Panc1 (cell line): ENCODE measurements around the gene DPYD. TPM values are rescaled to one million over a fixed set of nuclear protein-coding genes. Genes with fewer than 3 reads are reported as not detected.

Source experiments
- ATAC-seq: fragments of 200-7000 bp; cut with Tn5 transposase; 2 replicates; pipeline ENCODE4 v1.9.1; 2020; ENCODE audit warnings: mild to moderate bottlenecking, moderate library complexity
- BruUV-seq: library from RNA; stranded (reverse); fragments of 400-500 nt; replicated peaks from 2 replicates; lab custom pipeline; 2021; lab: Mats Ljungman, UMichigan
- CTCF ChIA-PET: fragments of 300-600 bp; sonication (Branson Sonifier 250); formaldehyde crosslinking; loops from one replicate; lab custom pipeline; 2022; ENCODE audit warnings: antibody characterized with exemption; lab: Charles Lee
- POLR2A ChIA-PET: fragments of 300-600 bp; sonication (Branson Sonifier 250); formaldehyde crosslinking; loops from one replicate; lab custom pipeline; 2022; ENCODE audit warnings: antibody characterized with exemption; lab: Charles Lee
- DNase-seq: peaks from one replicate; pipeline ENCODE4 v3.0.0-alpha.2; 2010; ENCODE audit warnings: low read depth, low spot score
- H3K27ac ChIP-seq: 2 replicates; pipeline ENCODE4 v1.5.1; 2011; ENCODE audit warnings: mild to moderate bottlenecking, low read length, inconsistent platforms
- H3K27me3 ChIP-seq: fragments of 200-500 bp; sonication (Bioruptor generic); 2 replicates; pipeline ENCODE4 v1.6.0; 2014; ENCODE audit warnings: low read length, inconsistent platforms; ENCODE audit not compliant: control insufficient read depth, insufficient read depth
- H3K36me3 ChIP-seq: fragments of 200-500 bp; sonication (Bioruptor generic); 2 replicates; pipeline ENCODE4 v1.5.1; 2014; ENCODE audit warnings: inconsistent platforms, mild to moderate bottlenecking, low read length, moderate library complexity; ENCODE audit not compliant: control insufficient read depth, insufficient read depth
- H3K4me1 ChIP-seq: 2 replicates; pipeline ENCODE4 v1.5.1; 2011; ENCODE audit warnings: inconsistent platforms, mild to moderate bottlenecking, low read length, moderate library complexity; ENCODE audit not compliant: control insufficient read depth, insufficient read depth
- H3K4me3 ChIP-seq, 2 experiments: 2 replicates each; pipeline ENCODE4 v1.5.1; 2011 to 2012; ENCODE audit warnings: low read depth in 2 of 2, low read length in 2 of 2, mild to moderate bottlenecking in 2 of 2, inconsistent platforms in 1 of 2, moderate library complexity in 1 of 2
- H3K9me3 ChIP-seq: fragments of 200-500 bp; sonication (Bioruptor generic); 2 replicates; pipeline ENCODE4 v1.5.1; 2014; ENCODE audit warnings: low read depth, mild to moderate bottlenecking, inconsistent platforms, low read length, moderate library complexity; ENCODE audit not compliant: control insufficient read depth, insufficient read depth
- POLR2AphosphoS5 ChIP-seq: IDR thresholded peaks from 2 replicates; pipeline ENCODE4 v1.6.1; 2012; ENCODE audit warnings: mild to moderate bottlenecking, low read depth, low read length, moderate library complexity
- SIN3A ChIP-seq: IDR thresholded peaks from 2 replicates; pipeline ENCODE4 v1.6.1; 2012; ENCODE audit warnings: low read depth, mild to moderate bottlenecking, low read length, moderate library complexity, borderline replicate concordance; ENCODE audit not compliant: insufficient read depth
- TCF7L2 ChIP-seq: IDR thresholded peaks from 2 replicates; pipeline ENCODE4 v1.6.1; 2011; ENCODE audit warnings: mild to moderate bottlenecking, low read depth, low read length, inconsistent platforms
- in situ Hi-C: cut with HindIII; loops from 2 replicates; pipeline ENCODE4 v1.10.0; 2016; ENCODE audit warnings: low sequenced_read_pairs, low pct_unique_long_range_greater_than_20kb
- intact Hi-C: fragments of 100-400 bp; cut with micrococcal nuclease; formaldehyde crosslinking; loops from one replicate; pipeline ENCODE4 v1.10.0; 2022; ENCODE audit not compliant: unreplicated experiment
- total RNA-seq: library from RNA; stranded (reverse); gene quantifications from one replicate; pipeline ENCODE4 v1.2.1, GENCODE V29; 2021; ENCODE audit not compliant: unreplicated experiment
- TF ChIP-seq, protein P1 (sequence below), 2 experiments: IDR thresholded peaks; 2 replicates each; pipeline ENCODE4 v1.6.1; 2011 to 2012; ENCODE audit warnings: low read depth in 2 of 2, control low read depth in 1 of 2, low read length in 1 of 2, mild to moderate bottlenecking in 1 of 2, moderate library complexity in 1 of 2; ENCODE audit not compliant: insufficient read depth in 1 of 2
- TF ChIP-seq, protein P2 (sequence below): fragments of 450-650 bp; IDR thresholded peaks from 2 replicates; pipeline ENCODE4 v1.5.1; 2017; ENCODE audit warnings: mild to moderate bottlenecking

Gene DPYD
- total RNA-seq, 1 experiment from 2014 or later: 2.0 TPM

DNA sequence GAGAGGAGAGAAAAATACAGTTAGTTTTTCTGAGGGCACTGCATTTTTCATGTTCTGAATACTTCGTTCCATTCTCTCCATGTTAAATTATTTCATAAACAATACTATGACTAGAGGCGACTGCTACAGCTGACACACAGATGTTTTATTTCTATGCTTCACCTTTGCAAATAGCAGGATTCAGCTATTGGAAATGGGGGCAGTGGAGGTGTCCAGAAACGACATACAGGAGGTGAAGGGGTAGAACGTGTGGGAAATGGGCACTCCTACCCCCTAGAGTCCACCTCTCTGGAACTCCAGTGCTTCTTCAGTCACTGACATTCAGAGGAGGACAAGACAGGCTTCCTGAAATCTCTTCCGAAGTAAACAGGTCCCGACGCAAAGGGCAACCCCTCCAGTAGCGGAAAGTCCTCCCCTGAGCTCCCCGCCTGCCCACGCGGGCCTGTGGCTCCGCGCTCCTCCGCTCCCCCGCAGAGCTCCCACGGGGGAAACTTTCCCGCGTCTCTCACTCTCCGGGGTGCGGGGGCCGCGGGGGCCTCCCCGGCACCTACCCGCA lies 480 bp downstream of the DPYD start:
- H3K9me3 ChIP-seq: no peaks in the 10 kb centered on the region
- DNase-seq (no peak), ATAC-seq (peak; percentile 61)
- 0 out of 2 replicates have a peak overlapping the region, but pooled peaks have one; percentile 29 for H3K27ac ChIP-seq
- ChIA-PET POLR2A (no interaction called here), CTCF (no interaction called here)
- H3K4me1 ChIP-seq: no peaks in the 10 kb centered on the region; the same call in 1 of the 2 replicates
- H3K27me3 ChIP-seq: no peaks in the 10 kb centered on the region
- no TSS peak for BruUV-seq
- TF ChIP-seq POLR2AphosphoS5 (no peak), TCF7L2 (no peak), SIN3A (no peak)
- TF ChIP-seq, protein P1, sequence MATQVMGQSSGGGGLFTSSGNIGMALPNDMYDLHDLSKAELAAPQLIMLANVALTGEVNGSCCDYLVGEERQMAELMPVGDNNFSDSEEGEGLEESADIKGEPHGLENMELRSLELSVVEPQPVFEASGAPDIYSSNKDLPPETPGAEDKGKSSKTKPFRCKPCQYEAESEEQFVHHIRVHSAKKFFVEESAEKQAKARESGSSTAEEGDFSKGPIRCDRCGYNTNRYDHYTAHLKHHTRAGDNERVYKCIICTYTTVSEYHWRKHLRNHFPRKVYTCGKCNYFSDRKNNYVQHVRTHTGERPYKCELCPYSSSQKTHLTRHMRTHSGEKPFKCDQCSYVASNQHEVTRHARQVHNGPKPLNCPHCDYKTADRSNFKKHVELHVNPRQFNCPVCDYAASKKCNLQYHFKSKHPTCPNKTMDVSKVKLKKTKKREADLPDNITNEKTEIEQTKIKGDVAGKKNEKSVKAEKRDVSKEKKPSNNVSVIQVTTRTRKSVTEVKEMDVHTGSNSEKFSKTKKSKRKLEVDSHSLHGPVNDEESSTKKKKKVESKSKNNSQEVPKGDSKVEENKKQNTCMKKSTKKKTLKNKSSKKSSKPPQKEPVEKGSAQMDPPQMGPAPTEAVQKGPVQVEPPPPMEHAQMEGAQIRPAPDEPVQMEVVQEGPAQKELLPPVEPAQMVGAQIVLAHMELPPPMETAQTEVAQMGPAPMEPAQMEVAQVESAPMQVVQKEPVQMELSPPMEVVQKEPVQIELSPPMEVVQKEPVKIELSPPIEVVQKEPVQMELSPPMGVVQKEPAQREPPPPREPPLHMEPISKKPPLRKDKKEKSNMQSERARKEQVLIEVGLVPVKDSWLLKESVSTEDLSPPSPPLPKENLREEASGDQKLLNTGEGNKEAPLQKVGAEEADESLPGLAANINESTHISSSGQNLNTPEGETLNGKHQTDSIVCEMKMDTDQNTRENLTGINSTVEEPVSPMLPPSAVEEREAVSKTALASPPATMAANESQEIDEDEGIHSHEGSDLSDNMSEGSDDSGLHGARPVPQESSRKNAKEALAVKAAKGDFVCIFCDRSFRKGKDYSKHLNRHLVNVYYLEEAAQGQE (IDR thresholded peaks at IDR 0.05; ENCODE audit: insufficient read depth in 1 of 2, low read depth in 2 of 2, low read length in 1 of 2): no peak
- TF ChIP-seq, protein P2, sequence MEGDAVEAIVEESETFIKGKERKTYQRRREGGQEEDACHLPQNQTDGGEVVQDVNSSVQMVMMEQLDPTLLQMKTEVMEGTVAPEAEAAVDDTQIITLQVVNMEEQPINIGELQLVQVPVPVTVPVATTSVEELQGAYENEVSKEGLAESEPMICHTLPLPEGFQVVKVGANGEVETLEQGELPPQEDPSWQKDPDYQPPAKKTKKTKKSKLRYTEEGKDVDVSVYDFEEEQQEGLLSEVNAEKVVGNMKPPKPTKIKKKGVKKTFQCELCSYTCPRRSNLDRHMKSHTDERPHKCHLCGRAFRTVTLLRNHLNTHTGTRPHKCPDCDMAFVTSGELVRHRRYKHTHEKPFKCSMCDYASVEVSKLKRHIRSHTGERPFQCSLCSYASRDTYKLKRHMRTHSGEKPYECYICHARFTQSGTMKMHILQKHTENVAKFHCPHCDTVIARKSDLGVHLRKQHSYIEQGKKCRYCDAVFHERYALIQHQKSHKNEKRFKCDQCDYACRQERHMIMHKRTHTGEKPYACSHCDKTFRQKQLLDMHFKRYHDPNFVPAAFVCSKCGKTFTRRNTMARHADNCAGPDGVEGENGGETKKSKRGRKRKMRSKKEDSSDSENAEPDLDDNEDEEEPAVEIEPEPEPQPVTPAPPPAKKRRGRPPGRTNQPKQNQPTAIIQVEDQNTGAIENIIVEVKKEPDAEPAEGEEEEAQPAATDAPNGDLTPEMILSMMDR: no peak
- peak overlapping the region; percentile 67 to 86 for H3K4me3 ChIP-seq
- in situ Hi-C loops: no loop called here
- intact Hi-C loops: no loop called here
- H3K36me3 ChIP-seq: no peaks in the 10 kb centered on the region

DNA sequence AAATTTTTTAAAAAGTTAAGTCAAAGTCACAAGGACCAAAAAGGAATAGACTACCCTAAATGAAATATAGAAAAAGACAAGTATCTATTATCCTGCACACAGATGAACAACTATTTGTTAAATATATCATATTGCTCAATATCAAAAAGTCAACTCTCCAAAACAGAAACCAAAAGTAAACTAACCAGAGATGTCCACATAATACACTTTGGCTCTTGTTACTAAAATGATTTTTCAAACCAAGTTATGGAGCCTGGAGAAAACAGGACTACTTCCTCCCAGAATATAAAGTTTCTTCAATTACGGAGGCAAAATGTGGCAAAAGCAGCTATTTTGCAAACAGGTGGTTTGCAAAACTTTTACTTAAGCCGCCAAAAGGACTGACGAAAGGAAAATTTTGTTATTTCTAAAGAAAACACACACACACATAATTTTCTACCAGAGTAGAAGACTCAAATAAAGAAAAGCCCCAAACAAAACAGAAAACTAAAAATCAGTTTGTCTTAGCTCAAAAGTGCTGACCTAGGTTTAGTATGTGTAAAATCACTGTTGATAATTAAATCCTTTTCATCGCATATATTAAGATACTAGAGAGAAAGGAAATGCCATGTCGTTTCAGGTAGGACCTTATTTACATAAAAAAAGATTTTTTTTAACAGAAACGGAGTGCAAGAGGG lies 1.1 kb downstream of the DPYD start:
- no peak overlapping the region for H3K27ac ChIP-seq
- POLR2A ChIA-PET: no interaction called here
- peak overlapping the region; percentile 67 to 86 for H3K4me3 ChIP-seq
- H3K4me1 ChIP-seq: no peaks in the 10 kb centered on the region; the same call in 1 of the 2 replicates
- H3K27me3 ChIP-seq: no peaks in the 10 kb centered on the region
- in situ Hi-C loops (no loop called here), intact Hi-C loops (no loop called here)
- no peak for DNase-seq
- H3K9me3 ChIP-seq: no peaks in the 10 kb centered on the region
- H3K36me3 ChIP-seq: no peaks in the 10 kb centered on the region
- no TSS peak for BruUV-seq
- CTCF ChIA-PET: no interaction called here
- ATAC-seq: no peak
- TF ChIP-seq POLR2AphosphoS5: no peak

DNA sequence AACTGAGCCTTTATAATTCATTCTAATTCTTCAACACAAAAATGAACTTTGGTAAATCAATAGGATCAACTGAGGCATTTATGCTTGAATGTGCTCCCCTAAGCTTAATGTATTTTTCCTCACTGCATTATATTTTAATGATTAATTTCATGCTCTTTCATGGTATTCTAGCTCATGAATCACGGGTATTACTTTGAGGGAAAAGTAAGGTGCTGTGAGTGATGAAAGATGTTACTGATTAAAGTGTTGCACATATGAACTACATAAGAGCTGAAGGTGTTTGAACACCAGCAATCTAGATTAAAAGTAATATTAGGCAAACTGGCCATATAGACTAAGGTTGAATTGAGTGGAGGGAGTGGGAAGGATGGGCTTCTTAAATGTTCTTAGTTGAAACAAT lies 1.9 kb downstream of the DPYD start:
- intact Hi-C loops: no loop called here
- POLR2A ChIA-PET: no interaction called here
- CTCF ChIA-PET: no interaction called here
- Histone ChIP-seq H3K4me3 (peak overlapping the region; percentile 67 to 86; a peak in 3 of 4 replicates), H3K9me3 (no peaks in the 10 kb centered on the region), H3K36me3 (no peaks in the 10 kb centered on the region), H3K27ac (no peak overlapping the region), H3K27me3 (no peaks in the 10 kb centered on the region), H3K4me1 (no peaks in the 10 kb centered on the region; the same call in 1 of the 2 replicates)
- no peak for DNase-seq
- in situ Hi-C loops: no loop called here
- no peak for ATAC-seq
- TF ChIP-seq, protein P2: no peak
- TF ChIP-seq SIN3A: no peak
- TF ChIP-seq, protein P1 (IDR thresholded peaks at IDR 0.05; ENCODE audit: insufficient read depth in 1 of 2, low read depth in 2 of 2, low read length in 1 of 2): no peak
- no peak for TF ChIP-seq TCF7L2
- TF ChIP-seq POLR2AphosphoS5: no peak
- no TSS peak for BruUV-seq
